MG63 (cell line): ENCODE measurements around the gene NFKB2. TPM values are rescaled to one million over a fixed set of nuclear protein-coding genes. Genes with fewer than 3 reads are reported as not detected.
A peak's percentile ranks its signal among the peaks of the same experiment; 100 is the strongest.

Experiments
- DNase-seq: peaks from one replicate; pipeline ENCODE4 v3.0.0-alpha.2; 2020
- H3K27me3 ChIP-seq: fragments of 250-450 bp; sonication (Bioruptor Pico); 2 replicates; pipeline ENCODE4 v1.5.1; 2020; ENCODE audit warnings: mild to moderate bottlenecking, moderate library complexity
- H3K36me3 ChIP-seq: fragments of 250-450 bp; sonication (Bioruptor Pico); 2 replicates; pipeline ENCODE4 v1.5.1; 2020; ENCODE audit warnings: mild to moderate bottlenecking, moderate library complexity
- H3K4me3 ChIP-seq: fragments of 250-450 bp; sonication (Bioruptor Pico); 2 replicates; pipeline ENCODE4 v1.5.1; 2020; ENCODE audit warnings: mild to moderate bottlenecking, moderate library complexity
- H3K9me3 ChIP-seq: fragments of 250-450 bp; sonication (Bioruptor Pico); 2 replicates; pipeline ENCODE4 v1.5.1; 2020; ENCODE audit warnings: mild to moderate bottlenecking, moderate library complexity
- total RNA-seq: library from RNA; depleted of rRNA; stranded (reverse); fragments of >200 nt; shearing (Covaris generic); gene quantifications from 2 replicates; pipeline ENCODE4 v1.2.3, GENCODE V29; 2014; ENCODE audit warnings: low replicate concordance

Gene NFKB2
- total RNA-seq, 1 experiment from 2014 or later: 22.7 TPM

GRCh38 chr10:102389894-102390293 lies 5.6 kb upstream of the NFKB2 start:
- H3K4me3 ChIP-seq: no peak overlapping the region
- no peak for DNase-seq
- no peaks in the 10 kb centered on the region for H3K36me3 ChIP-seq
- no peaks in the 10 kb centered on the region for H3K9me3 ChIP-seq
- H3K27me3 ChIP-seq: no peaks in the 10 kb centered on the region; the same call in 1 of the 2 replicates

- no peak for DNase-seq
- Histone ChIP-seq H3K36me3 (peaks cover 2% of the 10 kb centered on the region; the same call in 1 of the 2 replicates), H3K27me3 (no peaks in the 10 kb centered on the region; the same call in 1 of the 2 replicates), H3K4me3 (no peak overlapping the region), H3K9me3 (no peaks in the 10 kb centered on the region)
Measured at GRCh38 chr10:102392306-102392705, 3.2 kb upstream of the NFKB2 start.

- H3K9me3 ChIP-seq: no peaks in the 10 kb centered on the region
- peak overlapping the region; percentile 66 for H3K4me3 ChIP-seq
Measured at GRCh38 chr10:102393411-102394078, 2.0 kb upstream of the NFKB2 start.

GRCh38 chr10:102394079-102394800 lies 1.3 kb upstream of the NFKB2 start:
- H3K27me3 ChIP-seq: no peaks in the 10 kb centered on the region; the same call in 1 of the 2 replicates
- H3K4me3 ChIP-seq: peak overlapping the region; percentile 66
- H3K9me3 ChIP-seq: no peaks in the 10 kb centered on the region
- peak; percentile 90 for DNase-seq
- peaks cover 16% of the 10 kb centered on the region for H3K36me3 ChIP-seq

More at GRCh38 chr10:102393411-102394078, 2.0 kb upstream of the NFKB2 start:
- no peaks in the 10 kb centered on the region; the same call in 1 of the 2 replicates for H3K27me3 ChIP-seq
- DNase-seq: no peak
- H3K36me3 ChIP-seq: peaks cover 13% of the 10 kb centered on the region

- peak; percentile 37 for DNase-seq
- Histone ChIP-seq H3K4me3 (peak overlapping the region; percentile 66), H3K27me3 (no peaks in the 10 kb centered on the region; the same call in 1 of the 2 replicates), H3K9me3 (no peaks in the 10 kb centered on the region), H3K36me3 (peaks cover 19% of the 10 kb centered on the region)
Measured at GRCh38 chr10:102394801-102395399, 605 bp upstream of the NFKB2 start.

- Histone ChIP-seq H3K9me3 (no peaks in the 10 kb centered on the region), H3K36me3 (peaks cover 25% of the 10 kb centered on the region), H3K4me3 (peak overlapping the region; percentile 66), H3K27me3 (no peaks in the 10 kb centered on the region)
- no peak for DNase-seq
Measured at GRCh38 chr10:102396317-102396650, 779 bp downstream of the NFKB2 start.

GRCh38 chr10:102396730-102397151 lies 1.2 kb downstream of the NFKB2 start:
- DNase-seq: no peak
- H3K27me3 ChIP-seq: no peaks in the 10 kb centered on the region
- H3K4me3 ChIP-seq: peak overlapping the region; percentile 66
- H3K36me3 ChIP-seq: peaks cover 25% of the 10 kb centered on the region
- no peaks in the 10 kb centered on the region for H3K9me3 ChIP-seq

- Histone ChIP-seq H3K27me3 (no peaks in the 10 kb centered on the region), H3K9me3 (no peaks in the 10 kb centered on the region), H3K4me3 (no peak overlapping the region), H3K36me3 (peaks cover 25% of the 10 kb centered on the region)
- no peak for DNase-seq
Measured at GRCh38 chr10:102397222-102398171, 2.0 kb downstream of the NFKB2 start.

- H3K36me3 ChIP-seq: peaks cover 25% of the 10 kb centered on the region
- DNase-seq: no peak
- no peak overlapping the region for H3K4me3 ChIP-seq
- no peaks in the 10 kb centered on the region for H3K9me3 ChIP-seq
- H3K27me3 ChIP-seq: no peaks in the 10 kb centered on the region
Measured at GRCh38 chr10:102398172-102399020, 2.9 kb downstream of the NFKB2 start.

- peaks cover 25% of the 10 kb centered on the region for H3K36me3 ChIP-seq
- DNase-seq: peak; percentile 88
- H3K27me3 ChIP-seq: no peaks in the 10 kb centered on the region
- no peaks in the 10 kb centered on the region for H3K9me3 ChIP-seq
- H3K4me3 ChIP-seq: peak overlapping the region; percentile 55
Measured at GRCh38 chr10:102399217-102400021, 3.9 kb downstream of the NFKB2 start.

GRCh38 chr10:102400076-102400475 lies 4.6 kb downstream of the NFKB2 start:
- H3K36me3 ChIP-seq: peaks cover 25% of the 10 kb centered on the region
- no peaks in the 10 kb centered on the region for H3K27me3 ChIP-seq
- H3K4me3 ChIP-seq: no peak overlapping the region
- H3K9me3 ChIP-seq: no peaks in the 10 kb centered on the region
- no peak for DNase-seq

GRCh38 chr10:102400598-102401341 lies 5.3 kb downstream of the NFKB2 start:
- H3K9me3 ChIP-seq: no peaks in the 10 kb centered on the region
- no peak for DNase-seq
- H3K27me3 ChIP-seq: no peaks in the 10 kb centered on the region
- peaks cover 25% of the 10 kb centered on the region for H3K36me3 ChIP-seq
- no peak overlapping the region for H3K4me3 ChIP-seq

- no peak for DNase-seq
- peaks cover 25% of the 10 kb centered on the region for H3K36me3 ChIP-seq
- no peaks in the 10 kb centered on the region for H3K9me3 ChIP-seq
- no peak overlapping the region for H3K4me3 ChIP-seq
- H3K27me3 ChIP-seq: no peaks in the 10 kb centered on the region
Measured at GRCh38 chr10:102401342-102401654, 5.8 kb downstream of the NFKB2 start.

GRCh38 chr10:102401735-102402511 lies 6.4 kb downstream of the NFKB2 start:
- DNase-seq: peak; percentile 52
- no peak overlapping the region for H3K4me3 ChIP-seq
- H3K9me3 ChIP-seq: no peaks in the 10 kb centered on the region
- H3K27me3 ChIP-seq: no peaks in the 10 kb centered on the region
- H3K36me3 ChIP-seq: peaks cover 23% of the 10 kb centered on the region
